ENCODE measurements around the gene CSTA. TPM values are rescaled to one million over a fixed set of nuclear protein-coding genes. Genes with fewer than 3 reads are reported as not detected.
A peak's percentile ranks its signal among the peaks of the same experiment; 100 is the strongest.

Gene CSTA
- total RNA-seq, 6 donors from 2014 or later = 6.0 to 40.5 (median 16.4) TPM

DNA sequence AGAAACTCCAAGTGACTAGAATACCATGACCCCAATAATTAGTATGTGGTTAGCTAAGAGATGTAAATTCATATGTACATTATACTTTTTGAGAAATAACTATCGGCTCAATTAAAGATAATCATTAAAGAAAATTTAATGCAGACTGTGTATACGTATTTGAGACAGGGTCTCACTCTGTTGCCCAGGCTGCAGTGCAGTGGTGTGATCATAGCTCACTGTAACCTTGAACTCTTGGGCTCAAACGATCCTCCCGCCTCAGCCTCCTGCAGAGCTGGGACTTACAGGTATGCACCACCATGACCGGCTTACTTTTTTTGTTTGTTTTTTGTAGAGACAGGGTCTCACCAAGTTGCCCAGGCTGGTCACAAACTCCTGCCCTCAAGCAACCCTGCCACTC, 8.7 kb upstream of the CSTA start:
- DNase-seq = no peak
- ATAC-seq (ENCODE audit: low FRiP score in 2 of 2) = no peak
- 86 to 88% methylated on average over 5 of the region's 5 CpGs for WGBS, 2 donors

GRCh38 chr3:122318620-122319019, 6.4 kb upstream of the CSTA start:
- H3K36me3 ChIP-seq = no peaks in the 10 kb centered on the region
- no peak overlapping the region for H3K4me3 ChIP-seq
- ATAC-seq (ENCODE audit: low FRiP score in 2 of 2) = no peak
- H3K9me3 ChIP-seq = peaks cover 0 to 4% (median 0%) of the 10 kb centered on the region in 4 donors
- no peak overlapping the region for H3K27ac ChIP-seq
- 88 to 93% methylated on average over 2 of the region's 2 CpGs for WGBS, 2 donors
- TF ChIP-seq POLR2AphosphoS5 (IDR thresholded peaks at IDR 0.05) (no peak), CTCF (IDR thresholded peaks at IDR 0.05) (no peak), EP300 (IDR thresholded peaks at IDR 0.05) (no peak), POLR2A (IDR thresholded peaks at IDR 0.05) (no peak)
- no peak for DNase-seq
- H3K27me3 ChIP-seq = no peaks in the 10 kb centered on the region
- no peaks in the 10 kb centered on the region for H3K4me1 ChIP-seq

More for the DNA sequence above, 8.7 kb upstream of the CSTA start:
- Histone ChIP-seq H3K27ac (no peak overlapping the region), H3K4me3 (no peak overlapping the region), H3K9me3 (peaks cover 0 to 4% (median 0%) of the 10 kb centered on the region in 4 donors), H3K27me3 (no peaks in the 10 kb centered on the region), H3K4me1 (no peaks in the 10 kb centered on the region), H3K36me3 (no peaks in the 10 kb centered on the region)
- TF ChIP-seq EP300 (IDR thresholded peaks at IDR 0.05) = no peak
- TF ChIP-seq POLR2A (IDR thresholded peaks at IDR 0.05) = no peak
- no peak for TF ChIP-seq CTCF (IDR thresholded peaks at IDR 0.05)
- TF ChIP-seq POLR2AphosphoS5 (IDR thresholded peaks at IDR 0.05) = no peak

DNA sequence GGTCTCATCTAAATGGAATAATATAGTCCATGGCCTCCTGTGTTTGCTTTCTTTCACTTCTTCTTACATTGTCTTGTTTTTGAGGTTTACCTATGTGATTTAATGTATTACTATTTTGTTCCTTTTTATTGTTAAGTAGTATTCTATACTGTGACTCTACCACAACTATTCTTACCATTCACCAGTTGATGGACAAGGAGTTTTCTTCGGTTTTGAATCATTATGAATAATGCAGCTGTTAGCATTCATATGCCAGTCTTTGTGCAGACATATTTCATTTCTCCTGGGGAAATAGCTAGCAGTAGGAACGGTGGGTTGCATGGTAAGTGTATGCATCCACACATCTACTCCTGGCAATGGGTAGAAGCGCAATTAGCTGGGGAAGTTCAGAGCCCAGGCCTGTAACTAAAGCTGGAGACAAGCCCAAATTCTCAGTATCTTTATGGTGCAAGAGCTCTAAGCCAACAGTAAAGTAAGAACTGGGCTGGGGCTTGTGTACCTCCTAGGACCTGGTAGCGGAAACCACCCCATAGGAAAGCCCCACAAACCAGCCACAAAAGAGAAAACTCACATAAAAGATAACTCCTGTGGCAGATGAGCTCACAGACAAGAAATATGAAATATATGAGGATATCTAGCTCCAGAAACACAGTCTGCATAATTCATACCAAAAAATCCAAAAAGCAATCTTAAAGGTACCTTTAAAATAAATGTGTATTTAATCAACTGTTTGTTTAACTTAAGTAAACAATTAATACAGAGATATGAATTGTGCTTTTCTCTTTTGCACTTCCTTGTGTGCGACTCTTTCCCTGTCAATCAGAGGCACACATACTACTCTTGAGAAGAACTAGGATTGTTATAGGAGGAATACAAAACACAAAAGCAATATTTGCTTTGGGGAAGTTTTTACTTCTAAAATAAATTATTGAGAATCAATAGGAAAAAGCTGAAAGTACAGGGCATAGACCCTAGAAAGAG, 2.7 kb upstream of the CSTA start:
- ATAC-seq (ENCODE audit: low FRiP score in 2 of 2) (no peak), DNase-seq (no peak)
- TF ChIP-seq CTCF (IDR thresholded peaks at IDR 0.05) (no peak), EP300 (IDR thresholded peaks at IDR 0.05) (no peak), POLR2AphosphoS5 (IDR thresholded peaks at IDR 0.05) (no peak), POLR2A (IDR thresholded peaks at IDR 0.05) (no peak)
- Histone ChIP-seq H3K27me3 (no peaks in the 10 kb centered on the region), H3K4me3 (no peak overlapping the region), H3K9me3 (peaks cover 0 to 4% (median 0%) of the 10 kb centered on the region in 4 donors), H3K4me1 (no peaks in the 10 kb centered on the region), H3K36me3 (no peaks in the 10 kb centered on the region), H3K27ac (no peak overlapping the region)
- WGBS, 2 donors = 62 to 63% methylated on average over 5 of the region's 5 CpGs

GRCh38 chr3:122325769-122326168, 721 bp downstream of the CSTA start:
- Histone ChIP-seq H3K9me3 (no peaks in the 10 kb centered on the region), H3K4me3 (peak overlapping the region in 1 of 4 donors; percentile 41), H3K27me3 (no peaks in the 10 kb centered on the region), H3K36me3 (no peaks in the 10 kb centered on the region), H3K27ac (no peak overlapping the region), H3K4me1 (no peaks in the 10 kb centered on the region)
- DNase-seq (no peak), ATAC-seq (ENCODE audit: low FRiP score in 2 of 2) (no peak)
- TF ChIP-seq EP300 (IDR thresholded peaks at IDR 0.05) (no peak), POLR2AphosphoS5 (IDR thresholded peaks at IDR 0.05) (no peak), POLR2A (IDR thresholded peaks at IDR 0.05) (no peak), CTCF (IDR thresholded peaks at IDR 0.05) (no peak)
- WGBS, 2 donors = 83 to 89% methylated on average over 3 of the region's 3 CpGs
